GM12891 (cell line): ENCODE measurements around the gene CABLES1.

Source experiments
- DNase-seq: peaks from one replicate; pipeline ENCODE4 v3.0.0; 2011; ENCODE audit warnings: low spot score; ENCODE audit not compliant: insufficient read length
- FAIRE-seq: peaks from 2 replicates; lab custom pipeline; 2011; peaks lifted over from hg19 to GRCh38; lab: Jason Lieb, UNC
- PAX5 ChIP-seq: IDR thresholded peaks from 2 replicates; pipeline ENCODE4 v1.6.1; 2011; ENCODE audit warnings: low read length, moderate library complexity, mild to moderate bottlenecking; ENCODE audit not compliant: insufficient read depth, severe bottlenecking
- POLR2A ChIP-seq: IDR thresholded peaks from 2 replicates; pipeline ENCODE4 v1.6.1; 2011; ENCODE audit warnings: low read depth, low read length, control low read depth
- POLR2AphosphoS5 ChIP-seq: IDR thresholded peaks from 2 replicates; pipeline ENCODE4 v1.6.1; 2011; ENCODE audit warnings: low read depth, low read length, control low read depth
- POU2F2 ChIP-seq: IDR thresholded peaks from 2 replicates; pipeline ENCODE4 v1.6.1; 2011; ENCODE audit warnings: low read depth, mild to moderate bottlenecking, control low read depth, low read length, moderate library complexity
- SPI1 ChIP-seq: IDR thresholded peaks from 2 replicates; pipeline ENCODE4 v1.6.1; 2011; ENCODE audit warnings: low read depth, low read length, control low read depth
- TAF1 ChIP-seq: IDR thresholded peaks from 2 replicates; pipeline ENCODE4 v1.6.1; 2011; ENCODE audit warnings: low read depth, low read length, control low read depth

The CABLES1 gene

DNA sequence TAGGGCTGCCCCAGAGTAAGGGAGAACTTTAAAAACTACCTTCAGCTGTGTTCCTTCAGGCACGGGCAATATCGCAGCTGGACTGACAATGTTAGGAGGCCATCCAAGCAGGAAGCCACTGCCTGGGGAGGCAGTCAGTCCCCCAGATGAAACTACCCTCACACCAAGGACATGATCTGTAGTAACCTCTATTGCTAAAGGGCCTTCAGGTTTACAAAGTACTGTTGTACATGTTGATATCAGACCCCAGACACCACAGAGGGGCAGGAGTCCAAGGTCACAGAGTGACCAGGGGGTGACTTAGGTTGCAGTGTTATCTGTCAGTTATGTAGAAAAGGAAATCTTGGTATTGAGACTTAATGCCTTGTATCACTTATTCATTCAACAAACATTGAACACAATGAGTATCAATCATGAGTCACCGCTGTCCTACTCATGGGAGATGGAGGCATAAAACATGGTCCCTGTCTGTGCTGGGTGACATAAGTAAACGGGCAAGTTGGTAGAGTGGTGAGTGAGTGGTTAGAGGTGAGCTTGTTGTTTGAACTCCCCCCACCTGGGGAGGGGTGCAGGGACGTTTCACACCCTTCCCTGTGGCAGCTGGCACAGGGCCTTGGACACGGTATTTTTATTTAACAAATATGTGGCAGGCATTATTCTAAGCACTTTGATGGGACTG is 7.1 kb downstream of the CABLES1 start:
- no peak for TF ChIP-seq SPI1
- no peak for TF ChIP-seq PAX5
- no peak for TF ChIP-seq POLR2A
- TF ChIP-seq TAF1: no peak
- TF ChIP-seq POLR2AphosphoS5: no peak
- TF ChIP-seq POU2F2: no peak
- no peak for DNase-seq
- FAIRE-seq: peak; percentile 33

DNA sequence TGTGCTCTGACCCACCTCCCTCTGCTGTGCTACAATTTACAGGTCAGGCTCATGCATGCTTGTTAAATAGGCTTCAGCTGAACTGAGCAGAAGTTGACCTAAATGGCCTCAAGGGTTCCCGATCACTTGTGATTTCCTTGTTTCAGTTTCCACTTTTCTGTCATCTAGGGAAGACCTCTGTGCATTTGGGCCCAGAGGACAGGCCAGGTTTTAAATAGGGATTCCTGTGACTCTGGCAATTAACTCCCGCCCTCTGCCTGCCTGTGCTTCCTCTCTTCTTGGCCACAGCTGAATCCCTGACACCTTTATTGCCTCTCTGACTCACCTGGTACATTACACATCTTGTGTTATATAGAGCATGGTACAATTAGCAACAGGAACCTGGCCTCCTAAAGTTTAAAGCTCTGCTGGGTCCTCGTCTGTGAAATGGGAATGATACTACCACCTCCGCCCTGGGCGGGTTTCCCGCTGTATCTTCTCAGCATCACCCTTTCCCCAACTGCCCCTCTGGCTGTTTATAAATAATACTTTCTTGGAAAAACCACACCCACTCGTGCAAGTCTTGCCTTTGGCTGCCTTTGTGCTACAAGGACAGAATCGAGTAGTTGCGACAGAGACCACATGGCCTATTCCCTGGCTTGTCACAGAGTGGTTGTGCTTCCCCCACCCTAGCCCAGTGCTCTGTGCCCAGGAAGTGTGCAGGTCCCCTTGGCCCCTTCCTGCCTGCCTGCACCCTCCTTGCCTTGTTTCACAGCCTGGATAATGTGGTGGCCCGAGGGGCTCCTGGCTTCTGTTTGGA is 7.9 kb downstream of the CABLES1 start:
- FAIRE-seq: no peak
- DNase-seq: no peak
- TF ChIP-seq POLR2A (no peak), PAX5 (no peak), TAF1 (no peak), POLR2AphosphoS5 (no peak), SPI1 (no peak), POU2F2 (no peak)

GRCh38 chr18:23143815-23144261 is 8.6 kb downstream of the CABLES1 start:
- no peak for TF ChIP-seq POLR2AphosphoS5
- no peak for TF ChIP-seq POU2F2
- no peak for TF ChIP-seq TAF1
- TF ChIP-seq SPI1: no peak
- TF ChIP-seq POLR2A: no peak
- no peak for TF ChIP-seq PAX5
- no peak for FAIRE-seq
- DNase-seq: no peak

GRCh38 chr18:23144640-23145039 is 9.4 kb downstream of the CABLES1 start:
- FAIRE-seq (no peak), DNase-seq (no peak)
- TF ChIP-seq POU2F2 (no peak), PAX5 (no peak), TAF1 (no peak)

DNA sequence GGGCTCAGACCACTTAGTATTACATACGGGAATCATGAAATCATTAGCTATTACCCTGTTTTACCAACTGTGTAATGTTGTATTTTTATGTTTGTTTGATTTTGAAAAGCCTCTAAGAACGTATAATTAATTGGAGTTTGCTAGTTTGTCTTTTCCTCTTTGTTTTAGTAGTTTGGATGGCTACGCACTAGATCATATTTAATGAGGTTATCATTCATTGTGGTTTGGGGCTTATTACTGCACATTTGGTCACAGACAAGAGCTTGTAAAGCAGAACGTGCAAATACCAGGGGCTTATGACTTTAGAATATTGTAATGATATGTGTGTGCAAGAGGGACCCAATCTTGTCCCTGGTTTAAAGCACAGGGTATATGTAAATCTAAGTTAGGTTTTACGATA is 10.3 kb downstream of the CABLES1 start:
- no peak for FAIRE-seq
- DNase-seq: no peak
- TF ChIP-seq POLR2A (no peak), POU2F2 (no peak), TAF1 (no peak), POLR2AphosphoS5 (no peak), PAX5 (no peak), SPI1 (no peak)

- DNase-seq (no peak), FAIRE-seq (no peak)
- TF ChIP-seq POLR2A (no peak), SPI1 (no peak)
Observed at GRCh38 chr18:23146861-23147469, 11.7 kb downstream of the CABLES1 start.

GRCh38 chr18:23148382-23148781 is 13.1 kb downstream of the CABLES1 start:
- TF ChIP-seq TAF1: no peak
- TF ChIP-seq PAX5: no peak
- TF ChIP-seq SPI1: no peak
- TF ChIP-seq POLR2A: no peak
- TF ChIP-seq POU2F2: no peak
- TF ChIP-seq POLR2AphosphoS5: no peak
- DNase-seq (no peak), FAIRE-seq (no peak)

DNA sequence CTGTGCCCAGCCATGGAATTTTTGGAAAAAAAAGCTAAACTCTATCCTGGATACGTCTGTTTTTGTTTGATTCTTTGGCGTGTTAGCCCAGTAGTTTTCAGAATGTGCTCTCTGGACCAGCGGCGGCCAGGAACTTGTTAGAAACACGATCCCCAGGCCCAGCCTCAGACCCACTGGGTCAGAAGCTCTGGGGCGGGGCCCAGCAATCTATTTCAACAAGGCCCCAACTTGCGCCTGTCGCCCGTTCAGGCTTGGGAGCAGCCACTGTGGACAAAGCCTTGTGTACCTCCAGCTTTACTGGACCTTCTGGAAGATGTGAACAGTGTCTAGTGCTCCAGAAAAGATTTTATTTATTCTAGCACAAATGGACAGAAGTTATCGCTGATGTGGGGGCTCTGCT is 14.3 kb downstream of the CABLES1 start:
- FAIRE-seq (no peak), DNase-seq (no peak)
- TF ChIP-seq POLR2AphosphoS5: no peak
- no peak for TF ChIP-seq TAF1
- TF ChIP-seq POLR2A: no peak
- TF ChIP-seq SPI1: no peak
- no peak for TF ChIP-seq PAX5
- no peak for TF ChIP-seq POU2F2

GRCh38 chr18:23151414-23152099 is 16.3 kb downstream of the CABLES1 start:
- FAIRE-seq: no peak
- TF ChIP-seq POLR2A (no peak), PAX5 (no peak), SPI1 (no peak), TAF1 (no peak)
- DNase-seq: no peak
